GM12873 (cell line): ENCODE measurements around the gene FAM114A1.

Experiments
- CTCF ChIP-seq: IDR thresholded peaks from 2 replicates; pipeline ENCODE4 v1.5.1; 2012; ENCODE audit warnings: low read depth, mild to moderate bottlenecking, moderate library complexity, low read length, control low read depth; ENCODE audit not compliant: insufficient read depth; ENCODE audit errors: missing control alignments

The FAM114A1 gene

GRCh38 chr4:38950734-38951133 is 83.1 kb downstream of the FAM114A1 start:
- TF ChIP-seq CTCF = no peak

- TF ChIP-seq CTCF = no peak
Measured at GRCh38 chr4:38951598-38951997, 84.0 kb downstream of the FAM114A1 start.

- no peak for TF ChIP-seq CTCF
Measured at GRCh38 chr4:38952017-38952416, 84.4 kb downstream of the FAM114A1 start.

GRCh38 chr4:38954727-38955126 is 87.1 kb downstream of the FAM114A1 start:
- no peak for TF ChIP-seq CTCF

GRCh38 chr4:38955957-38956356 is 88.4 kb downstream of the FAM114A1 start:
- TF ChIP-seq CTCF = no peak

- no peak for TF ChIP-seq CTCF
Measured at GRCh38 chr4:38957261-38957815, 89.7 kb downstream of the FAM114A1 start.

GRCh38 chr4:38957893-38958292 is 90.3 kb downstream of the FAM114A1 start:
- no peak for TF ChIP-seq CTCF
